K562 (cell line): ENCODE data around the gene CNR2. TPM values are rescaled to one million over a fixed set of nuclear protein-coding genes. Genes with fewer than 3 reads are reported as not detected.
A peak's percentile ranks its signal among the peaks of the same experiment; 100 is the strongest.

ENCODE experiments used
- EP400 ChIP-seq: fragments of 450-650 bp; IDR thresholded peaks from 2 replicates; pipeline ENCODE4 v1.6.1; 2017; ENCODE audit warnings: antibody characterized with exemption, mild to moderate bottlenecking, moderate library complexity
- ERF ChIP-seq: fragments of 450-650 bp; formaldehyde crosslinking; IDR thresholded peaks from 2 replicates; pipeline ENCODE4 v1.4.0; 2020; ENCODE audit warnings: mild to moderate bottlenecking, mixed read lengths
- FOXM1 ChIP-seq, 2 experiments: fragments of 450-650 bp in 1 of 2; sonication (generic) in 1 of 2; formaldehyde crosslinking in 1 of 2; IDR thresholded peaks; 2 replicates each; pipeline versions ENCODE4 v1.6.1 to v1.9.0; 2017 to 2022; ENCODE audit warnings: low read depth in 2 of 2, mild to moderate bottlenecking in 2 of 2, missing genetic modification reagents in 1 of 2, moderate library complexity in 1 of 2
- HMG20A ChIP-seq: fragments of 450-650 bp; formaldehyde crosslinking; conservative IDR thresholded peaks from 2 replicates; pipeline ENCODE4 v1.4.0; 2020; ENCODE audit warnings: mild to moderate bottlenecking, mixed read lengths
- KAT7 ChIP-seq: sonication (generic); formaldehyde crosslinking; IDR thresholded peaks from 2 replicates; pipeline ENCODE4 v1.8.0; 2022; ENCODE audit warnings: missing genetic modification reagents, mild to moderate bottlenecking, borderline replicate concordance
- MAZ ChIP-seq, 2 experiments: fragments of 450-650 bp in 1 of 2; sonication (generic) in 1 of 2; formaldehyde crosslinking; IDR thresholded peaks in 1 of 2; conservative IDR thresholded peaks in 1 of 2; 2 replicates each; pipeline versions ENCODE4 v1.4.0 to v1.5.0; 2020; ENCODE audit warnings: mild to moderate bottlenecking in 1 of 2, missing genetic modification reagents in 1 of 2
- MECOM ChIP-seq: fragments of 250-450 bp; sonication (Bioruptor Pico); IDR thresholded peaks from 2 replicates; pipeline ENCODE4 v1.8.0; 2022; ENCODE audit warnings: inconsistent platforms
- POLR3A ChIP-seq: IDR thresholded peaks from 2 replicates; pipeline ENCODE4 v1.6.1; 2011; ENCODE audit warnings: borderline replicate concordance, mild to moderate bottlenecking, moderate library complexity; ENCODE audit not compliant: insufficient read length, insufficient read depth; ENCODE audit errors: extremely low read depth
- RCOR1 ChIP-seq, 2 experiments: IDR thresholded peaks; 2 replicates each; pipeline ENCODE4 v1.6.1; 2012; ENCODE audit warnings: low read depth in 2 of 2, low read length in 2 of 2, borderline replicate concordance in 1 of 2, improper control_type of control experiment in 1 of 2
- SMAD4 ChIP-seq: fragments of 250-450 bp; sonication (Bioruptor Pico); conservative IDR thresholded peaks from 2 replicates; pipeline ENCODE4 v1.8.0; 2021; ENCODE audit warnings: inconsistent platforms, mild to moderate bottlenecking, moderate library complexity
- TAF1 ChIP-seq: IDR thresholded peaks from 2 replicates; pipeline ENCODE4 v1.6.1; 2011; ENCODE audit warnings: mild to moderate bottlenecking, low read length, moderate library complexity; ENCODE audit not compliant: insufficient read depth, control insufficient read depth, severe bottlenecking; ENCODE audit errors: extremely low read depth
- TBP ChIP-seq: optimal IDR thresholded peaks from 2 replicates; pipeline ENCODE3; 2011; ENCODE audit warnings: low read depth, low read length, improper control_type of control experiment
- TOE1 ChIP-seq, 2 experiments: fragments of 450-650 bp in 1 of 2; sonication (generic) in 1 of 2; formaldehyde crosslinking in 1 of 2; IDR thresholded peaks; 2 replicates each; pipeline versions ENCODE4 v1.7.1 to v1.8.0; 2016 to 2022; ENCODE audit warnings: borderline replicate concordance in 2 of 2, mild to moderate bottlenecking in 2 of 2, antibody characterized with exemption in 1 of 2, inconsistent platforms in 1 of 2, low read depth in 1 of 2, missing genetic modification reagents in 1 of 2, moderate library complexity in 1 of 2
- ZNF274 ChIP-seq: IDR thresholded peaks from 2 replicates; pipeline ENCODE4 v1.6.1; 2011; ENCODE audit warnings: low read depth, mild to moderate bottlenecking, low read length, moderate library complexity, borderline replicate concordance
- ZNF324 ChIP-seq: fragments of 250-450 bp; sonication (Bioruptor Pico); IDR thresholded peaks from 2 replicates; pipeline ENCODE4 v1.4.0; 2020; ENCODE audit warnings: mild to moderate bottlenecking
- ZNF551 ChIP-seq: fragments of 250-450 bp; sonication (Bioruptor Pico); IDR thresholded peaks from 2 replicates; pipeline ENCODE4 v1.5.0; 2021; ENCODE audit warnings: mild to moderate bottlenecking, moderate library complexity
- ZNF695 ChIP-seq: fragments of 450-650 bp; formaldehyde crosslinking; IDR thresholded peaks from 2 replicates; pipeline ENCODE4 v1.4.0; 2020; ENCODE audit warnings: mild to moderate bottlenecking, moderate library complexity
- ZNF717 ChIP-seq: fragments of 250-450 bp; sonication (Bioruptor Pico); IDR thresholded peaks from 2 replicates; pipeline ENCODE4 v1.5.0; 2021
- polyA plus RNA-seq, 8 experiments: library from polyadenylated mRNA; depleted of rRNA in 4 of 8; stranded (reverse) in 5 of 8; unstranded in 3 of 8; fragments of >200 nt; fragmentation: Nextera tagmentation in 2 of 8; fragmentation: Illumina TruSeq in 1 of 8; extraction: Ambion mirVana in 2 of 8; extraction: Trizol in 1 of 8; gene quantifications; 2 replicates each; pipeline versions ENCODE4 v1.2.1 to v1.2.3, GENCODE V29; 2011 to 2014; ENCODE audit warnings: inconsistent platforms in 1 of 8, missing spikeins in 1 of 8
- total RNA-seq, 7 experiments: library from RNA; depleted of rRNA in 6 of 7; stranded (reverse); fragments of >200 nt in 6 of 7; fragmentation: Illumina TruSeq in 2 of 7; extraction: Trizol in 2 of 7; gene quantifications; 2 replicates each; pipeline versions ENCODE4 v1.2.1 to v1.2.3, GENCODE V29; 2011 to 2021; ENCODE audit warnings: low replicate concordance in 1 of 7
- TF ChIP-seq, protein P1 (sequence below), 2 experiments: fragments of 450-650 bp in 1 of 2; sonication (generic) in 1 of 2; formaldehyde crosslinking; conservative IDR thresholded peaks; 2 replicates each; pipeline versions ENCODE4 v1.4.0 to v1.8.1; 2020 to 2022; ENCODE audit warnings: mild to moderate bottlenecking in 1 of 2, missing genetic modification reagents in 1 of 2
- TF ChIP-seq, protein P2 (sequence below), 3 experiments: fragments of 200-800 bp in 1 of 3; fragments of 250-450 bp in 1 of 3; fragments of 450-650 bp in 1 of 3; sonication (Bioruptor Pico) in 1 of 3; sonication (Bioruptor generic) in 1 of 3; formaldehyde crosslinking in 1 of 3; IDR thresholded peaks; 2 replicates each; pipeline versions ENCODE4 v1.6.1 to v1.8.0; 2016 to 2022; ENCODE audit warnings: mild to moderate bottlenecking in 2 of 3, missing genetic modification characterization in 2 of 3, missing compliant biosample characterization in 1 of 3, moderate library complexity in 1 of 3

Gene CNR2
- total and polyA plus RNA-seq, 9 of the 15 experiments (the other 6 are each of a cell fraction or from before 2014, with no cell fraction given) = not detected

DNA sequence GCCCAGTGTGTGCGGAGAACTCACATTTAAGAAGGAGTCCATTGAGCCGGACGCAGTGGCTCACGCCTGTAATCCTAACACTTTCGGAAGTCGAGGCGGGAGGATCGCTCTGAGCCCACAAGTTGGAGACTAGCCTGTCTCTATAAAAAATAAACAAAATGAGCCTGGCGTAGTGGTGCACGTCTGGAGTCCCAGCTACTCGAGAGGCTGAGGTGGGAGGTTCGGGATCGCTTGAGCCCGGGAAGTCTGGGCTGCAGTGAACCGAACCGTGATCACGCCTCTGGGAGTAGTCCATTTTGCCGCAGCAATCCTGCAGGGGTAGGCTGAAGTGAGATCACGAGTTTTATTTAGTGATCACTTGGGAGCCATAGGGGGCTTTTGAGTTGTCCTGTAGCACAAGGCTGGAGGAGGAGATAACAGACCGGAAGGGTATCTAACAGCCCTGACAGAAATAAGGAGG is 44.6 kb downstream of the CNR2 start (continued):
- peak in 1 of 2 experiments; percentile 7; a peak in 1 of 4 replicates for TF ChIP-seq MAZ (CRISPR knock-in tag; conservative IDR thresholded peaks at IDR 0.05 in 1 of 2, IDR thresholded peaks at IDR 0.05 in 1 of 2)
- TF ChIP-seq ERF (CRISPR knock-in tag) = peak; percentile 63; the same call in 1 of the 2 replicates
- no peak for TF ChIP-seq POLR3A
- peak; percentile 44 for TF ChIP-seq SMAD4 (CRISPR knock-in tag)
- no peak for TF ChIP-seq ZNF717
- no peak for TF ChIP-seq MECOM (CRISPR knock-in tag)
- TF ChIP-seq, protein P1, sequence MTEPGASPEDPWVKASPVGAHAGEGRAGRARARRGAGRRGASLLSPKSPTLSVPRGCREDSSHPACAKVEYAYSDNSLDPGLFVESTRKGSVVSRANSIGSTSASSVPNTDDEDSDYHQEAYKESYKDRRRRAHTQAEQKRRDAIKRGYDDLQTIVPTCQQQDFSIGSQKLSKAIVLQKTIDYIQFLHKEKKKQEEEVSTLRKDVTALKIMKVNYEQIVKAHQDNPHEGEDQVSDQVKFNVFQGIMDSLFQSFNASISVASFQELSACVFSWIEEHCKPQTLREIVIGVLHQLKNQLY (CRISPR knock-in tag; conservative IDR thresholded peaks at IDR 0.05) = no peak
- no peak for TF ChIP-seq ZNF274
- peak; percentile 29 for TF ChIP-seq TBP
- TF ChIP-seq ZNF695 (CRISPR knock-in tag) = no peak
- no peak for TF ChIP-seq HMG20A (CRISPR knock-in tag)
- no peak for TF ChIP-seq KAT7 (CRISPR knock-in tag)
- no peak for TF ChIP-seq FOXM1 (IDR thresholded peaks at IDR 0.05; ENCODE audit: low read depth)
- TF ChIP-seq FOXM1 (CRISPR knock-in tag; IDR thresholded peaks at IDR 0.05; ENCODE audit: low read depth) = no peak
- no peak for TF ChIP-seq RCOR1 (IDR thresholded peaks at IDR 0.05; ENCODE audit: borderline replicate concordance in 1 of 2, low read depth in 2 of 2, low read length in 2 of 2)
- TF ChIP-seq, protein P2, sequence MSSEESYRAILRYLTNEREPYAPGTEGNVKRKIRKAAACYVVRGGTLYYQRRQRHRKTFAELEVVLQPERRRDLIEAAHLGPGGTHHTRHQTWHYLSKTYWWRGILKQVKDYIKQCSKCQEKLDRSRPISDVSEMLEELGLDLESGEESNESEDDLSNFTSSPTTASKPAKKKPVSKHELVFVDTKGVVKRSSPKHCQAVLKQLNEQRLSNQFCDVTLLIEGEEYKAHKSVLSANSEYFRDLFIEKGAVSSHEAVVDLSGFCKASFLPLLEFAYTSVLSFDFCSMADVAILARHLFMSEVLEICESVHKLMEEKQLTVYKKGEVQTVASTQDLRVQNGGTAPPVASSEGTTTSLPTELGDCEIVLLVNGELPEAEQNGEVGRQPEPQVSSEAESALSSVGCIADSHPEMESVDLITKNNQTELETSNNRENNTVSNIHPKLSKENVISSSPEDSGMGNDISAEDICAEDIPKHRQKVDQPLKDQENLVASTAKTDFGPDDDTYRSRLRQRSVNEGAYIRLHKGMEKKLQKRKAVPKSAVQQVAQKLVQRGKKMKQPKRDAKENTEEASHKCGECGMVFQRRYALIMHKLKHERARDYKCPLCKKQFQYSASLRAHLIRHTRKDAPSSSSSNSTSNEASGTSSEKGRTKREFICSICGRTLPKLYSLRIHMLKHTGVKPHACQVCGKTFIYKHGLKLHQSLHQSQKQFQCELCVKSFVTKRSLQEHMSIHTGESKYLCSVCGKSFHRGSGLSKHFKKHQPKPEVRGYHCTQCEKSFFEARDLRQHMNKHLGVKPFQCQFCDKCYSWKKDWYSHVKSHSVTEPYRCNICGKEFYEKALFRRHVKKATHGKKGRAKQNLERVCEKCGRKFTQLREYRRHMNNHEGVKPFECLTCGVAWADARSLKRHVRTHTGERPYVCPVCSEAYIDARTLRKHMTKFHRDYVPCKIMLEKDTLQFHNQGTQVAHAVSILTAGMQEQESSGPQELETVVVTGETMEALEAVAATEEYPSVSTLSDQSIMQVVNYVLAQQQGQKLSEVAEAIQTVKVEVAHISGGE (CRISPR knock-in tag; IDR thresholded peaks at IDR 0.05) = no peak
- no peak for TF ChIP-seq ZNF551 (CRISPR knock-in tag)
- TF ChIP-seq EP400 = peak; percentile 44
- no peak for TF ChIP-seq ZNF324 (CRISPR knock-in tag)
- TF ChIP-seq TOE1 (IDR thresholded peaks at IDR 0.05; ENCODE audit: borderline replicate concordance) = no peak; the same call in 1 of the 2 replicates
- no peak for TF ChIP-seq TOE1 (CRISPR knock-in tag; IDR thresholded peaks at IDR 0.05; ENCODE audit: borderline replicate concordance, low read depth)
- TF ChIP-seq TAF1 = peak; percentile 4
